ENCODE measurements around the gene CHD3.
"Not testable (repeated sequence)": the region's sequence is repeated elsewhere in the genome, so short reads cannot be mapped to it uniquely, and the experiment has no call there.

CHD3 gene

DNA sequence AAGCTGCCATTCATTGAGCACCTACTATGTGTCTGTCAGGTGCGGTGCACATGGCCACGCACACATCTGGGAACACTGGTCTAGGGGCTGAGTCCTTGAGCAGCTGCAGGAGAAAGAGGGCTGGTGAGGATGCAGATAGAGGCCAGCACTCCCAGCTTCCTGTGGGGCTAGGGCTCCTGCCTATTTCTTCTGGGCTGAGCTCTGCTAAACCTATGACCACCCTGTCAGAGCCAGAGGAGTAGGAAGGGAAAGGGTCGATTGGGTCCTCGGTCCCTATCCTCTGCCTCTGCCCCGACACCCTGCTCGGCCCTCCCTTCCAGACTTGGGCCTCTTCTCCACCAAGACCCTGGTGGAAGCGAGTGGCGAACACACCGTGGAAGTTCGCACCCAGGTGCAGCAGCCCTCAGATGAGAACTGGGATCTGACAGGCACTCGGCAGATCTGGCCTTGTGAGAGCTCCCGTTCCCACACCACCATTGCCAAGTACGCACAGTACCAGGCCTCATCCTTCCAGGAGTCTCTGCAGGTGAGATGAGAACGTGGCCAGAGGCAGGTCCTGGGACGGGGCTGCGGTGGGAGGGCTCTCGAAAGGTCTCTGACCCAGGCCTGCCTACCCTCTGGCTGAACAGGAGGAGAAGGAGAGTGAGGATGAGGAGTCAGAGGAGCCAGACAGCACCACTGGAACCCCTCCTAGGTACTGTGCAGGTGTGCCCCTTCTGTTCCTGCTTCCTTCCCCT is 37.7 kb upstream of the CHD3 start:
- DNase-seq = no peak

DNA sequence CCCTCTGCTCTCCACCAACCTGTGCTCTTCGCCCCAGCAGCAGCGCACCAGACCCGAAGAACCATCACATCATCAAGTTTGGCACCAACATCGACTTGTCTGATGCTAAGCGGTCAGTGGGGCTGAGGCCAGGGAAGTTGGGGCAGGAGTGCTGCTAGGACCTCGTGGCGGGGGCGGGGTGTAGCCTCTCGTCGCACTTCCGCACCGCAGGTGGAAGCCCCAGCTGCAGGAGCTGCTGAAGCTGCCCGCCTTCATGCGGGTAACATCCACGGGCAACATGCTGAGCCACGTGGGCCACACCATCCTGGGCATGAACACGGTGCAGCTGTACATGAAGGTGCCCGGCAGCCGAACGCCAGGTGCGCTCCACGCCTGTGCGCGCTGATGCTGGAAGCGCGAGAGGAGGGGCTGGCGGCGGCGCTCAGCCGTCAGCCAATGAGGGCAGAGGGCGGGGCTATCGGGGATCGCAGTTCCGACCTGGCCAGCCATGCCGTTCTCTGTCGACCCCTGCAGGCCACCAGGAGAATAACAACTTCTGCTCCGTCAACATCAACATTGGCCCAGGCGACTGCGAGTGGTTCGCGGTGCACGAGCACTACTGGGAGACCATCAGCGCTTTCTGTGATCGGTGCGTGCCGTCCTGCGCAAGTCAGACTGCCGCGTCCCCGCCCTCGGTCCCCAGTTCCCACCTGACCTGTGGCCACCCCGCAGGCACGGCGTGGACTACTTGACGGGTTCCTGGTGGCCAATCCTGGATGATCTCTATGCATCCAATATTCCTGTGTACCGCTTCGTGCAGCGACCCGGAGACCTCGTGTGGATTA is 36.9 kb upstream of the CHD3 start:
- DNase-seq = peak; percentile 24

DNA sequence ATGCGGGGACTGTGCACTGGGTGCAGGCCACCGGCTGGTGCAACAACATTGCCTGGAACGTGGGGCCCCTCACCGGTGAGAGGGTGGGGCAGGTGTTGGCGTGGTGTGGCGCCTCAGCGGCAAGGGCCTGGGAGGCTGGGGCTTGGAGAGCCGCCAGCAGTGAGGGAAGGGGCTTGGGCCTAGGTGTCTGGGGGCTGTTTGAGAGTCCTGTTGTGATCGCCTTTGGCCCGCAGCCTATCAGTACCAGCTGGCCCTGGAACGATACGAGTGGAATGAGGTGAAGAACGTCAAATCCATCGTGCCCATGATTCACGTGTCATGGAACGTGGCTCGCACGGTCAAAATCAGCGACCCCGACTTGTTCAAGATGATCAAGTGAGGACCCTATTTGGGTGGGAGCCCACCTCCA is 36.3 kb upstream of the CHD3 start:
- no peak for DNase-seq

DNA sequence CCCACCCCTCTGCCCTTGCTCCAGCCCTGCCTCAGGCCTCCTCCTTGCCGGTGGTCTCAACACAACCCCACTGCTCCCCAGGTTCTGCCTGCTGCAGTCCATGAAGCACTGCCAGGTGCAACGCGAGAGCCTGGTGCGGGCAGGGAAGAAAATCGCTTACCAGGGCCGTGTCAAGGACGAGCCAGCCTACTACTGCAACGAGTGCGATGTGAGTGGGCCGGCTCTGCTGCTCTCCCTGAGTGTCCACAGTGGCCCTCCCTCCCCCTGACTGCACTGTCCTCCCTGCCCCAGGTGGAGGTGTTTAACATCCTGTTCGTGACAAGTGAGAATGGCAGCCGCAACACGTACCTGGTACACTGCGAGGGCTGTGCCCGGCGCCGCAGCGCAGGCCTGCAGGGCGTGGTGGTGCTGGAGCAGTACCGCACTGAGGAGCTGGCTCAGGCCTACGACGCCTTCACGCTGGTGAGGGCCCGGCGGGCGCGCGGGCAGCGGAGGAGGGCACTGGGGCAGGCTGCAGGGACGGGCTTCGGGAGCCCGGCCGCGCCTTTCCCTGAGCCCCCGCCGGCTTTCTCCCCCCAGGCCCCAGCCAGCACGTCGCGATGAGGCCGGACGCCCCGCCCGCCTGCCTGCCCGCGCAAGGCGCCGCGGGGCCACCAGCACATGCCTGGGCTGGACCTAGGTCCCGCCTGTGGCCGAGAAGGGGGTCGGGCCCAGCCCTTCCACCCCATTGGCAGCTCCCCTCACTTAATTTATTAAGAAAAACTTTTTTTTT is 35.5 kb upstream of the CHD3 start:
- DNase-seq = no peak

DNA sequence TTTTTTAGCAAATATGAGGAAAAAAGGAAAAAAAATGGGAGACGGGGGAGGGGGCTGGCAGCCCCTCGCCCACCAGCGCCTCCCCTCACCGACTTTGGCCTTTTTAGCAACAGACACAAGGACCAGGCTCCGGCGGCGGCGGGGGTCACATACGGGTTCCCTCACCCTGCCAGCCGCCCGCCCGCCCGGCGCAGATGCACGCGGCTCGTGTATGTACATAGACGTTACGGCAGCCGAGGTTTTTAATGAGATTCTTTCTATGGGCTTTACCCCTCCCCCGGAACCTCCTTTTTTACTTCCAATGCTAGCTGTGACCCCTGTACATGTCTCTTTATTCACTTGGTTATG is 34.9 kb upstream of the CHD3 start:
- DNase-seq = no peak

DNA sequence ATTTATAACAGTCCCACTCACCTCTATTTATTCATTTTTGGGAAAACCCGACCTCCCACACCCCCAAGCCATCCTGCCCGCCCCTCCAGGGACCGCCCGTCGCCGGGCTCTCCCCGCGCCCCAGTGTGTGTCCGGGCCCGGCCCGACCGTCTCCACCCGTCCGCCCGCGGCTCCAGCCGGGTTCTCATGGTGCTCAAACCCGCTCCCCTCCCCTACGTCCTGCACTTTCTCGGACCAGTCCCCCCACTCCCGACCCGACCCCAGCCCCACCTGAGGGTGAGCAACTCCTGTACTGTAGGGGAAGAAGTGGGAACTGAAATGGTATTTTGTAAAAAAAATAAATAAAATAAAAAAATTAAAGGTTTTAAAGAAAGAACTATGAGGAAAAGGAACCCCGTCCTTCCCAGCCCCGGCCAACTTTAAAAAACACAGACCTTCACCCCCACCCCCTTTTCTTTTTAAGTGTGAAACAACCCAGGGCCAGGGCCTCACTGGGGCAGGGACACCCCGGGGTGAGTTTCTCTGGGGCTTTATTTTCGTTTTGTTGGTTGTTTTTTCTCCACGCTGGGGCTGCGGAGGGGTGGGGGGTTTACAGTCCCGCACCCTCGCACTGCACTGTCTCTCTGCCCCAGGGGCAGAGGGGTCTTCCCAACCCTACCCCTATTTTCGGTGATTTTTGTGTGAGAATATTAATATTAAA is 34.4 kb upstream of the CHD3 start:
- DNase-seq = no peak

DNA sequence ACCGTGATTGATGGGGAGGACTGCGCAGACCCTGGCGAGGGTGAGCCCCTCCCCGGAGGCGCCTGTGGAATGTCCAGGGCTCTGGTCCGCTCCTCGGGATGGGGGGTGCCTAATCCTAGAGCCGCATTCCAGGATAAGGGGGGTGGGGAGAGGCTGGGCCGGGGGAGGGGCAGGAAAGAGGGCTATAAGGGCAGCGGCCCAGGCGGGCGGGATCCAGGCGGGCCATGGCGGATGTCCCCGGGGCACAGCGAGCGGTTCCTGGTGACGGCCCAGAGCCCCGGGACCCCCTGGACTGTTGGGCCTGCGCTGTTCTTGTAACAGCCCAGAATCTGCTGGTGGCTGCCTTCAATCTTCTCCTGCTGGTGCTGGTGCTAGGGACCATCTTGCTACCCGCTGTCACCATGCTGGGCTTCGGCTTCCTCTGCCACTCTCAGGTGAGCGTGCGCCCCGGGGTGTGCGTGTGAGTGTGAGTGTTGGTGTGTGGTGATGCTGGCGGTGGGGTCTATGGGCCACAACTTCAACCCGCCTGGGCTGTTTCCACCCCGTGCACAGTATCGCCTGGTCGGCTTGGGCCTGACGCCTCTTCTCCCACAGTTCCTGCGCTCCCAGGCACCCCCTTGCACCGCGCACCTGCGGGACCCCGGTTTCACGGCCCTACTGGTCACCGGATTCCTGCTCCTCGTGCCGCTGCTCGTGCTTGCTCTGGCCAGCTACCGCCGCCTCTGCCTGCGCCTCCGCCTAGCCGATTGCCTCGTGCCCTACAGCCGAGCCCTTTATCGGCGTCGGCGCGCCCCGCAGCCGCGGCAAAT is 33.5 kb upstream of the CHD3 start, which contains the start of gene TMEM88:
Gene TMEM88, plus strand, starts transcription at position 216 of the 809 bp plus-strand sequence. Its CDS starts 9 bp downstream, at position 225.
- no peak for DNase-seq

DNA sequence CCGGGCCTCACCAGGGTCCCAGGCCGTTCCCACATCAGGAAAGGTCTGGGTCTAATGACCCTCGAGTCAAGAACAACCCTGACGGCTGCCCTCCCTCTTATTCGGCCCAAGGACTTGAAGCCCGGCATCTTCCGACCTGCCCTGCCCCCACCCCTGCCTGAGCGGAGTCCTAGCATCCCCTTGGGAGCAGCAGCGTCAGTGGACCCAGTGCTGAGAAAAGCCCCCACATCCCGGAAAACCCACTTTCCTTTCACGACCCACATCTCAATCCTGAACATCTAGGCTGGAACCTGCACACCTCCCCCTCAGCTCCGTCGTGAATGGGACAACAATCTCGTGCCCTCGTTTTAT is 33.0 kb upstream of the CHD3 start:
- no peak for DNase-seq

DNA sequence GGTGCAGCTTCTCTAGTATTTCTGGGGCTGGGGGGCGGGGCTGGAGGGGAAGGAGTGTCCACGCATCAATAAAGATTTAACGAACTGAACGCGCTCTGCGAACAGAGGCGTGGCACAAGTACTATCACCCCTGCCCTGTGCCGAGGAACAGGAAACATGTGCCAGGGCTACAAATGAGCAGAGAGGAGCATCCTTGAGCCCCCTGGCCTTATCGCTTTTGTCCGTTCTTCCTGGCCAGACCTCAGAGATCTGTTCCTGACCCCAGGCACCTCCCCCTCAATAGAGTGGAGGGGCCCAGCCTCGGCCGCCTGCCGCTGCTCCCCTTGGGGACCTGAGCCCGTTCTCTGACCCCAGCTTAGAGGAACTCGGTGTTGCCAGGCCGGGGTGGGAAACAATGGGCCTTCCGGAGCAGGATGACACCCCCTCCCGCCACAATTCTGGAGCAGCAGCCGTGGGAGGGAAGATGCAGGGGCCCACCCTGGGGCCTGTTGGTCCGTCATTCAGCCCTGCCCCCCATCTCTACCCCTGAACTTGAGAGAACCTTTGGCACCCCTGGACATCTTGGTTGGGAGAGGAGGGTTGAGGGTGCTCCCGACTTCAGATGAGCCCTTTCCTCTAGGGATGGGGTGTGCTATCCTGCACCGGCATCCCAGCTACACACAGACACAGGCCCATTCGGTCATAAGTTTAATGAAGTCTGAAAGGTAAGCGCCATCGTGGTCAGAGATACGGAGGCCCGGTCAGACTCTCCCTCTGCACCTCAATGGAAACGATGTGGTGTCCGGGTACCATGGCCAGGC is 32.4 kb upstream of the CHD3 start:
- peak; percentile 28 for DNase-seq

DNA sequence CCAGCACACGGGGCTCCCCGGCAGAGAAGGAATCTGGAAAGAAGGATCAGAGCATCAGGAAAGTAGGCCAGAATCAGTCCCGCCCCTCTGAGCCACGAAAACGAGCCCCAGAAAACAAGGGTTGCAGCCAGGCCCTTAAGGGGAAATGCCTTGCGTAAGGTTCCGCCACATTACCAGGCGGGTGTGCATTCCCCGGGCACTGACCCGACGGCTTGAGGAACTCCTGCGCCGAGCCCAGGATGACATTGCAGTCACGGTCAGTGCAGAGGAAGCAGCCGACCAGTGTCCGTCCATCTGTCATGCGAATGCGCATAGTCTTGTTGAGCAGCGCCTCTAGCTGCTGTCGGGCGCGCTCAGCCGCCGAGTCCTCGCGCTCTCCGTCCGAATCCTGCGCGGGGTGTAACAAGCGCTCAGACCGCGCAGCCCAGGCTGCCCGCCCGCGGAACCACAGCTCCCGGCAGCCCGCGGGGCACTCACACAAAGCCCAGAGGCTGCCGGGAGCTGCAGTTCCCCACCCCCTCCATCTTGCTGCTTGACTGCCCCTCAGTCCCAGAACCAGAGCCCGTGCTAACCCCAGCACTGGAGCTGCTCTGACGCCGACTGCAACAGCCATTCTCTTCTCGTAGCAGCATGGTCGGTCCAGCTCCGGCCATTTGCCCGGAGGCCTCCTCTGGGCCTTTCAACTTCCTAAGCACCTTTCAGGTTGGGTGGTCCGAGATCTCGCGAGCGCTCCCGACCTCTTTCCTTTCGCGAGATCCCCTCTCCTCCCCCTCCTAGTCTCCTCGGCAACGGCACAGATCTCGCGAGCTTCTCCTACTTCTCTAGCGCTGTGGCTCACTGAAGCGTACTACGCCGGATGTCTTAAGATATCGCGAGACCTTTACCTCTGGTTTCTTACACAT is 31.5 kb upstream of the CHD3 start, which contains the start of gene NAA38:
Gene NAA38, minus strand, starts transcription at position 749 of the 902 bp plus-strand sequence. Its CDS starts 96 bp downstream, at position 653.
- peak; percentile 81 for DNase-seq

DNA sequence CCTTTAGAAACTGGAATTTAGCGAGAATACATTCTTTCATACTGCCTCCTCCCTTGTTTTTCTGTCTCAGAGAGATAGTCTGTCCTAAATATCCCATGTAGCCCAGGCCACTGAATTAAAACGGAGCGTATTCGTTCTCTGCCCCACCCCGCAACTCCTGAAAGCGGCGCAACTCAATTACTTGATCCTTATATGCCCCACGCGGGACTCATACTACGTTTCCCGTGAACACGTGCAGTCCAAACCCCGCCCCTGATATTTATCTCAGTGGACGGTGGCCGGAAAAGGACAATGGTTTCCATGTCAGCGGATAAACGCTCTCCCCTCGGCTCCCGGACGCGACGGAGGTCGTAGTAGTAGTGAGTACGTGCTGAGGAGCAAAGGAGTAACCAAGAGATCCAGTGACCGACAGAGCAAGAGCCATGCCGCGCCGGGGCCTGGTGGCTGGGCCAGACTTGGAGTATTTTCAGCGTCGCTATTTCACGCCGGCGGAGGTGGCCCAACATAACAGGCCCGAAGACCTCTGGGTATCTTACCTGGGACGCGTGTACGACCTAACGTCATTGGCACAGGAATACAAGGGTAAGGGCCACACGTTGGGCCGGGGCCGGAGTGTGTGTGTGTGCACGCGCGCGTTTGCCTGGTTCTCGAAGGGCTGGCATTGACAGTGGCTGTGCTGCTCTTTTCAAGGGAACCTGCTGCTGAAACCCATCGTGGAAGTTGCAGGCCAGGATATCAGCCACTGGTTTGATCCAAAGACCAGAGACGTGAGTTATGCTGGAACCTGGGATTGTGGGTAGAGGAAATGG is 30.7 kb upstream of the CHD3 start, which contains the start of gene CYB5D1:
Gene CYB5D1, plus strand, starts transcription at position 291 of the 809 bp plus-strand sequence. Its CDS starts 132 bp downstream, at position 423.
- DNase-seq = no peak

DNA sequence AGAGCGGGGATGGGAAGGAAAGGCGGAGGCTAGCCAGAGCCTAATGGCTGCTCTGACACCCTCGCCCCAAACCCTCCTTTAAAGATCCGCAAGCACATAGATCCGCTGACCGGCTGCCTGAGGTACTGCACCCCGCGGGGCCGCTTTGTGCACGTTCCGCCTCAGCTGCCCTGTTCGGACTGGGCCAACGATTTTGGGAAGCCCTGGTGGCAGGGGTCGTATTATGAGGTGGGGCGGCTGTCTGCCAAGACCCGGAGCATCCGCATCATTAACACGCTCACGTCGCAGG is 30.1 kb upstream of the CHD3 start:
- no peak for DNase-seq

DNA sequence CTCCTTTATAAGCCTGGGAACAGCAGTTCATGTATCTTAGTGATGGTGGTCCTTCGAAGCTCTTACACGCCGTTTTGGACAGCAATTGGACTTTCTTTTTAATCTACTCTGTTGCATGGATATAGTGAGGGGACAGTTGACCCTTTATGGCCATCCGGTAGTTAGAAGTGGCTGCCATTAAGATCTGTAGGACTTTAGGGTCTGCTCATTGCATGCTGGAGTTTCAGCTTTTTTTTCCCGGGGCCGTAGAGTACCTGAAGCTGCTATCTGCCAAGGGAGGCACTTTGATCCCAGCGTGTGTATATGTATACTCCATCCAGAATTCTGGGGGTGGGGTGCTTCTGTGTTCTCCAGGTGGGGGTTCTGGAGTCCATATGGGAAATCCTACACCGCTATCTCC is 29.6 kb upstream of the CHD3 start:
- no peak for DNase-seq

DNA sequence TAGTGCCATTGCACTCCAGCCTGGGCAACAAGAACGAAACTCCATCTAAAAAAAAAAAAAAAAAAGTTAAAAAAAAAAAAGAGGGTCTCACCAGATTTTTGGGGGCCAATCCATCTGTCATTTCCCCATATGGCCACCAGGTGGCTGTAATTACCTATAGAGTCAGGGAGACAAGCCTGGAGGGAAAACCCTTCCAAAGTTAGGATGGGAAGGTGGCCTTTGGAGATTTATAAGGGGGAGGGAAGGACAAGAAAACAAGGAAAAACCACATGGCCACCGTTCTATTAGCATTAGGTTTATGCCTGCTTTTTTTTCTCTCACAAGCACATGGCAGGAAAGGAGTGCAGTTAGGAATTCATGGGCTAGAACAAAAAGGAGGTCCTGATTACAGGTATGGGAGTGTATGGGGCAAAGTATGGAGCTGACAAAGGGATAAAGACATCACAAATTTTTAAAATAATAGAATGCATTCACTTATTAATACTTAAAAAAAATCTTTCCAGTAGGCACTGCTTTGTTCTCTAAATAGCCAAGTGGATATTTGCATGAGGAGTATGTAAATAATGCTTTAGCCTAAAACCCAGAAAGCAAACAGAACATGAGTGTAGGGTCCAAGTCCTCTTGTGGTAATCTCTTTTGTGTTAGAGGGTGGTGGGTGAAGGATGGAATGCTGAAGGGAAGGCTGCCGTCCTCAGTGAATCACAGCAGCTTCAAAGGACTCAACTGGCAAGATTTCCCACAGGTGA is 25.7 kb upstream of the CHD3 start:
- DNase-seq = no peak

DNA sequence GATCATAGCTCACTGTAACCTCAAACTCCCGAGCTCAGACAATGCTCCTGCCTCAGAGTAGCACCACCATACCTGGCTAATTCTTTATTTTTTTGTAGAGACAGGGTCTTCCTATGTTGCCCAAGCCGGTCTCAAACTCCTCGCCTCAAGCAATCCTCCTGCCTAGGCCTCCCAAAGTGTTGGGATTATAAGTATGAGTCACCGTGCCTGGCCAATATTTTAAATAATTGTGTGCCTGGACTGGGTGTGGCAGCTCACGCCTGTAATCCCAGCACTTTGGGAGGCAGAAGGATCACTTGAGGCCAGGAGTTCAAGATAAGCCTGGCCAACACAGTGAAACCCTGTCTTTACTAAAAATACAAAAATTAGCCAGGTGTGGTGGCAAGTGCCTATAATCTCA is 24.2 kb upstream of the CHD3 start:
- DNase-seq = not testable (repeated sequence)

DNA sequence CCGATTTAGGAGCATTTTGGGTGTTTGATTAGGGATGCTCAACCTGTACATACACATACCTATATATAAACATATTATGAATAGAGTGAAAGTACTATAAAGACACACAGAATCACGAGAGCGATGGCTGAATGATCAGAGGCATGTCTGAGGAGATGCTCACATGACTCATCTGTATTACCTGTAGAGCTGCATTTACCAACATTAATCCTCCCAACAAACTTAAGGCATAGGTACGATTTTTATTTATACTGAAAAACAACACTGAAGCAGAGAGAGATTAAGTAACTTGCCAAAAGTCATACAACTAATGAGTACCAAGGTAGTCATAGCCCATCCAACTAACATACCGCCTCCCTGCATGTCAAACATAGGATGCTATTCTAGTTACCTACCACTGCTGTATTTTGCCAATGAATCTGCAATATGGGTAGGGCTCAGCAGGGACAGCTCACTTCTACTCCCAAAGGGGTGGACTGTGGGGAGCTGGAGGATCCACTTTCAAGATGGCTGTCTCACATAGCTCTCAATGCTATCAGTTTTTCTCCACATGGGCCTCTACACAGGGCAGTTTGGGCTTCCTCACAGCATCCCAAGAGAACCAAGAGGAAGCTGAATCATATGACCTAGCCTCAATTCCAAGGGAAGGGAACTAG is 23.5 kb upstream of the CHD3 start:
- no peak for DNase-seq

DNA sequence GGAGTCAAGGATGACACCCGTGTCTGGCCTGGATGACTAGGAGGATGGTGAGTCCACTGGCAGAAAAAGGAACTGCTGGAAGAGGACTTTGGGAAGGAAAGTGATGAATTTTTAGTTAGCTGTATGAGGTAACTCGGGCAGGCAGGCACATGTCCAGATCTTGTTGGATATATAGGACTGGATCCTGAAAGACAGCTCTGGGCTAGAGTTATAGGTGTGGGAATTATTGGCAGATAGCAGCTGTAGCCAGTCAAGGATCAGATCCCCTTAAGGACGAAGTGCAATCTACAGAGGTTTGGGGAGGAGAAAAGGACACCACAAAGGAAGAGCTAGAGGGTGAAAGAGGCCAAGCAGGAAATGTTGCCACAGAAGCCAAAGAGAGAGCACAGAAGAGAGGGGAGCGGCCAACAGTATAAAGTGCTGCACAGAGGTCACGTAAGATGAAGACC is 20.7 kb upstream of the CHD3 start:
- DNase-seq = peak; percentile 9

DNA sequence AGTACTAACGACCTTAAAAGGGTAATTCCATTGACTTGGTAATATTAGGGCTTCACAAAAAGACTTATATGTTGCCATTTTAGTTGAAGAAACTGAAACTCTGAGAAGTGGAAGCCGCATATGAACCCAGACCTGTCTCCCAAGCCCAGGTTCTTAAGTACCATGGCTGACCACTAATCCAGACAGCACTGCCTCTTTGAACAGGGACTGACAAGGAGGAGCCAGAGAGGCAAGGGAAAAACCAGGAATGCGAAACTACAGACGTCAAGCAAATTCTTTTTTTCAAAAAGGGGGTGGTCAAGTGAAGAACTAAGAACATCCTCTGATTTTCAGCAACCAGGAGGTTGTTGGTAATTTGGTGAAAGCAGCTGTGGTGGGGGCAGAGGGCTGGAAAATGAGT is 15.5 kb upstream of the CHD3 start:
- no peak for DNase-seq
